22Rv1 (cell line): ENCODE measurements around the gene RNF25.

ENCODE experiments used
- CTCF ChIP-seq: fragments of 450-650 bp; IDR thresholded peaks from 2 replicates; pipeline ENCODE4 v1.5.1; 2017; ENCODE audit warnings: mild to moderate bottlenecking
- ZFX ChIP-seq: fragments of 450-650 bp; IDR thresholded peaks from 2 replicates; pipeline ENCODE4 v1.6.1; 2017; ENCODE audit warnings: antibody characterized with exemption, borderline replicate concordance

- TF ChIP-seq CTCF (no peak), ZFX (no peak)
Measured at GRCh38 chr2:218720048-218721041, 48.5 kb upstream of the RNF25 start.
